GM19452 (cell line): Measurements from ENCODE around the gene MADD.

Experiments used
- ATAC-seq: cut with Tn5 transposase; IDR thresholded peaks from one replicate; pipeline ENCODE4 v1.9.1; 2021; ENCODE audit not compliant: unreplicated experiment

The MADD gene

DNA sequence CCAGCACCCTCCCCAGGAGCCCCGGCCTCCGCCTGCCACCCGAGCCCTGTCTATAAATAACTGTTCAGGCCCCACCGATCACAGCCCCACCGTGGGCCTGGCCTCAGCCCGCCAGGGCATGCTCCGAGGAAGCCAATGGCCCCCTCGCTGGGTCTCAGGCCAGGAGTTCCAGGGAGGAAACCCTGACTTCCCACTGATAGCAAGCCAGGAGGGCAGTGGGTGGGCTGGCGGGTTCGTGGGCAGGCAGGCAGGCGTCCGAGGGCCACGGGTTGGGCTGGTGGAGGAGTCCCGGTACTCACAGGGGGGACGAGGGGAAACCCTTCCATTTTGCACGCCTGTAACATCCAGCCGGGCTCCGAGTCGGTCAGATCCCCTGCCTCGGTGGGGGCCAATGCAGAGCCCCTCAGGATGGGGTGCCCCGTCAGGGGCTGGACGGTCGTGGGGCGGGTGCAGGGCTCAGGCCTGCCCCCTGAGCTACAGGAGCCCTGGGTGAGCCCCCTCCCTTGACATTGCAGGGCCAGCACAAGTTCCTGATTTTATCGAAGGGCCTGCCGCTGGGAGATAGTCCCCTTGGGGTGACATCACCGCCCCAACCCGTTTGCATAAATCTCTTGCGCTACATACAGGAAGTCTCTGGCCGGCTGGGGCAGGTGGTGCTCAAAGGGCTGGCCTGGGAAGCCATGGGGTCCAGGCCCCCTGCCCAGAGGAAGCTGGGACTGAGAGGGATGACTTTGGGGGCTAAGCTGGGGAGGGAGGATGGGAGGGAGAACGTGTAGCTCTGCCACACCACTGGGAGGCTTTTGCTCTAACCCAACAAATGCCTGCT, 108.3 kb downstream of the MADD start, which contains the start of gene SPI1:
Gene SPI1 (minus strand): TSS at position 538 of the 826 bp plus-strand sequence. CDS start 194 bp downstream, at position 344.
- peak; percentile 78 for ATAC-seq

- ATAC-seq, result peak; percentile 4
Measured at GRCh38 chr11:47378836-47379170, 108.9 kb downstream of the MADD start.

- no peak for ATAC-seq
Measured at GRCh38 chr11:47379317-47379716, 109.4 kb downstream of the MADD start.
